IPS-18a (cell line): Measurements from ENCODE around the gene C1orf115.

ENCODE experiments used
- H3K27ac ChIP-seq: one replicate; pipeline ENCODE4 v1.5.1; 2013; ENCODE audit warnings: low read length
- H3K27me3 ChIP-seq: one replicate; pipeline ENCODE4 v1.6.1; 2013; ENCODE audit warnings: mild to moderate bottlenecking, low read length; ENCODE audit not compliant: control insufficient read depth, insufficient read depth
- H3K36me3 ChIP-seq: one replicate; pipeline ENCODE4 v1.6.1; 2013; ENCODE audit warnings: low read depth, low read length; ENCODE audit not compliant: control insufficient read depth
- H3K4me1 ChIP-seq: one replicate; pipeline ENCODE4 v1.6.1; 2013; ENCODE audit warnings: low read depth, low read length; ENCODE audit not compliant: control insufficient read depth
- H3K4me3 ChIP-seq: one replicate; pipeline ENCODE4 v1.5.1; 2013; ENCODE audit warnings: low read length
- H3K9ac ChIP-seq: one replicate; pipeline ENCODE4 v1.6.1; 2013; ENCODE audit warnings: mild to moderate bottlenecking, low read length, moderate library complexity
- H3K9me3 ChIP-seq: one replicate; pipeline ENCODE4 v1.6.1; 2013; ENCODE audit warnings: low read depth, low read length; ENCODE audit not compliant: control insufficient read depth

The C1orf115 gene

DNA sequence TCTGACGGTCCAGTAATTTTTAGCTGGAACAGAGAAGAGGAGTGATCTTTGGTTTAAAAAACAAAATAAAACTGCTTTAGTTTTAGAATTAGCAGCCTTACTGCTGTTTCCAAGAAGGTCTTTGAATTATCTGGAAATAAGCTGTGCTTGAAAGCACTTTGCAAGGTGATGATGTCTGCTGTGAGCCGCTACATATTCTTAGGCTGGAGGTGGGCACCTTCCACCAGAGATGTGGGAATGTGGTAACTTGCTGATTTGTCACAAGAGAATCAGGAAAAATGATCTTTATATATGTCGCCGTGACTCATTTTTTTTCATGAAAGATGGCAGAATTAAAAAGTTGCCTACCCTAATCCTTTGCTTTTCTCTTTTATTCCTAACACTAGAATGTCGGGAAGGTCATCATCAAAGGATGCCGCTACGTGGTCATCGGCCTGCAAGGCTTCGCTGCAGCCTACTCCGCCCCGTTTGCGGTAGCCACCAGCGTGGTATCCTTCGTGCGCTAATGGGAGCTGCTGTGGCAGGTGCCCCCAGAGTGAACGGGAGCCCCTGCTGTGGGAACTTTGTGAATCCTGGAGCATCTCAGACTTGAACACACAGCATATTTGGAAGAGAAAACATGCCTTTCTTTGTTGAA is 6.2 kb downstream of the C1orf115 start:
- Histone ChIP-seq H3K4me1 (no peaks in the 10 kb centered on the region), H3K27ac (no peak overlapping the region), H3K27me3 (peaks cover 16% of the 10 kb centered on the region), H3K9ac (no peak overlapping the region), H3K36me3 (no peaks in the 10 kb centered on the region), H3K9me3 (no peaks in the 10 kb centered on the region), H3K4me3 (no peak overlapping the region)

- no peak overlapping the region for H3K9ac ChIP-seq
- no peaks in the 10 kb centered on the region for H3K36me3 ChIP-seq
- no peaks in the 10 kb centered on the region for H3K9me3 ChIP-seq
- H3K4me1 ChIP-seq, result no peaks in the 10 kb centered on the region
- no peak overlapping the region for H3K4me3 ChIP-seq
- H3K27ac ChIP-seq, result no peak overlapping the region
- H3K27me3 ChIP-seq, result peaks cover 11% of the 10 kb centered on the region
Observed at GRCh38 chr1:220696863-220697231, 6.7 kb downstream of the C1orf115 start.

DNA sequence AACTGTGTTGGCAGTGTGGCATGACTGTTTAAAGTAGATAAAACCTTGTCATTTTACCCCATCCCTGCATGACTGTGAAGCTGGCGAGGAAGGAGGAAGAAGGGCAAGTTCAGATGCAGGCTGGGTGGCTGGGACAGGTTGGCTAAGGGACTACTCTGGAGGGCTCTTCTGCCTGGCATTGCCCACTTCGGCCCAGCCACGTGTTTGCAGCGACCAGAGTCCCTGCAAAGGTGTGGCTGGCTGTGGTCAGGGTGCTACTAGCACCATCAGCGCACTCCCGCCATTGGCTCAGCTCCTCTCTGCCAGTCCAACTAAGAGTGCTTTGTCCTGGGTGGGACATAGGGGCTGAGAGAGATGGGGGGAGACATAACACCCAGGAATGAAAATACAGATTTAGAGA is 7.2 kb downstream of the C1orf115 start:
- H3K9ac ChIP-seq, result no peak overlapping the region
- no peaks in the 10 kb centered on the region for H3K4me1 ChIP-seq
- H3K27ac ChIP-seq, result no peak overlapping the region
- peaks cover 7% of the 10 kb centered on the region for H3K27me3 ChIP-seq
- H3K36me3 ChIP-seq, result no peaks in the 10 kb centered on the region
- no peaks in the 10 kb centered on the region for H3K9me3 ChIP-seq
- no peak overlapping the region for H3K4me3 ChIP-seq

DNA sequence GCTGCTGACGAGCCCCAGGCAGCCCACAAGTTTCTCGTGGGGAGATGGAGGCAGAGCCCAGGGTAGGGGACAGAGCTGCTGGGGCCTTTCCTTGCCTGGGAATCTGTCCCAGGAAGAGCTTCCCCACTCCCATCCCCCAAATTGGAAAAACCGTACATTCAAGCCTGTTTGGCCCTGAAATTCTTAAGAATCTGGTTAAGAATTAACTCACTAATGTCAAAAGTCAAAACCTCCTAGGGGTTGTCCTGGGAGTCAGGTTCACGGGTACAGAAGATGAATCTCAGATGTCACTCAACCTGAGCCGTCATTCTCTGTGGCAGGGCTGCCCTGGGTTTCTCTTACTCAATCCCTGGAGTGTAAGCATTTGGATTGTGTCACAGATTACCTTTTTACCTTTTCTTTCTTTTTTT is 8.4 kb downstream of the C1orf115 start:
- Histone ChIP-seq H3K9ac (no peak overlapping the region), H3K4me3 (no peak overlapping the region), H3K27me3 (no peaks in the 10 kb centered on the region), H3K36me3 (no peaks in the 10 kb centered on the region), H3K27ac (no peak overlapping the region), H3K9me3 (no peaks in the 10 kb centered on the region), H3K4me1 (no peaks in the 10 kb centered on the region)

- no peaks in the 10 kb centered on the region for H3K4me1 ChIP-seq
- no peaks in the 10 kb centered on the region for H3K9me3 ChIP-seq
- no peak overlapping the region for H3K4me3 ChIP-seq
- H3K27ac ChIP-seq, result no peak overlapping the region
- no peaks in the 10 kb centered on the region for H3K36me3 ChIP-seq
- H3K27me3 ChIP-seq, result no peaks in the 10 kb centered on the region
- H3K9ac ChIP-seq, result no peak overlapping the region
Observed at GRCh38 chr1:220699044-220699443, 8.9 kb downstream of the C1orf115 start.

DNA sequence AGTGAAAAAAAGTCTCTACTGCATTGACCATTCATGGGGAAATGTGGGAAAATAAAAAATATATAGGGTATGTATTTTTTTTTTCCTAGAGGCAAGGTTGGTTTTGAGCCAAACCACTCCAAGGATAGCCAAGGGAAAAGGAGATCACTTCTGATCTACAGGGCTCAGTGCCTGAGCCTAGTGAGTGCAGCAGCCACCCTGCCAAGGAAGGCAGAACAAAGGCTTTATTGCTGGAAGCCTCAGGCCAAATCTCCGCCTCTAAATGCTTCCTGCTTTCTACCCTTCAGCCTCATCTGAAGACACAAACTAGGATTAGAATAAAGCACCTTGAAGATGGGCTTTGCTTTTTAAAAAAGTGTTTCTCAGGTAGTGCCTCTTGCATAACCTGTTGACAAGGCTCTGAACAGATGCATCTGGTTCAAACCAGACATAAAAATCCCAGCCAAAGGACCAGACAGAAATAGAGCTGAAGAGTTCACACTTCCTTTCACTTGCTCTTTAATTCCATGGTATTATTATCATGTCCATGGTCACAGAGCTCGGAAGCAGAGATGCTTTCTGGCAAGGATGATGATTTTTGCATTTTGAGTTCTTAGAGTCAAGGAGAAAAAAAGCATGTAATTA is 10.5 kb downstream of the C1orf115 start:
- Histone ChIP-seq H3K27me3 (no peaks in the 10 kb centered on the region), H3K4me3 (no peak overlapping the region), H3K4me1 (no peaks in the 10 kb centered on the region), H3K36me3 (no peaks in the 10 kb centered on the region), H3K27ac (no peak overlapping the region), H3K9ac (no peak overlapping the region), H3K9me3 (no peaks in the 10 kb centered on the region)

DNA sequence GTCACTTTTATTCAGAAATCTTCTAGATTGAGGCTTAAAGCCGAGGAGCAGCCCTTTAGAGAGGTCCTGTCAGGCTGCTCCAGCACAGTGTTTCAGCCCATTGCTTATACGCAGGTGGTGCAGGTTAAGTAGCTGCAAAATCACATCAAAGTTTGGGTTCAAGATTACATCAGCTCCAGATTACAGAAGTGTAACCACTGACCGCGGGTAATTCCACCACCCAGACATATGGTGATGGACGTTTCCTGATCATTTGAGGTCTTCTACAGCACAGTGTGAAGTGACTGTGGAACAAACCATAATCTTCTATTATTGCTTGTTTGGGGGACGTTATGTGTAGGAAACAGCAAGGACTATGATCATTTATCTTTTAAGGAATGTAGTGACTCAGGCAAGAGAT is 11.8 kb downstream of the C1orf115 start:
- no peaks in the 10 kb centered on the region for H3K27me3 ChIP-seq

GRCh38 chr1:220702733-220703270 is 12.6 kb downstream of the C1orf115 start:
- no peak overlapping the region for H3K27ac ChIP-seq
- no peaks in the 10 kb centered on the region for H3K9me3 ChIP-seq
- no peaks in the 10 kb centered on the region for H3K27me3 ChIP-seq
- H3K9ac ChIP-seq, result no peak overlapping the region
- no peaks in the 10 kb centered on the region for H3K36me3 ChIP-seq
- no peaks in the 10 kb centered on the region for H3K4me1 ChIP-seq
- H3K4me3 ChIP-seq, result no peak overlapping the region

More for the DNA sequence above, 11.8 kb downstream of the C1orf115 start:
- no peaks in the 10 kb centered on the region for H3K9me3 ChIP-seq
- H3K4me1 ChIP-seq, result no peaks in the 10 kb centered on the region
- no peak overlapping the region for H3K9ac ChIP-seq
- no peak overlapping the region for H3K4me3 ChIP-seq
- no peaks in the 10 kb centered on the region for H3K36me3 ChIP-seq
- H3K27ac ChIP-seq, result no peak overlapping the region

DNA sequence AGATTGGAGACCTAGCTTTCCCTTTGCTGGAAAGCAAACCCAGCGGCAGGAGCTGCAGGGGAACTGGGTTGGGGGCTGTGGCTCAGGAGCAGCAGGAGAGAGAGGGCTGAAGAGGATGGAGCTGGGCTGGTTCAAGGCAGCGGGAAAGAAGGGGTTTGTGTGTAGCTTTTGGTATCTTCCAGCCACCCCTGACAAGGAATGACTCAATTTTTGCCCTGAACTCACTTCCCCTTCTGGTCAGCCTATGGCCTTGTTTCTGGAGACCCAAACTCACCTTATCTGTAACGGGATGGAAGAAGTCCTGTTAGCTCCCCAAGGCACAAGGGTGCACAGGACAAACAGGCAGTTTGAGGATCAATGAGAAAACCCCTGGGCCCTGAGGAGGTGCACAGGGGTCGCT is 13.1 kb downstream of the C1orf115 start:
- no peak overlapping the region for H3K27ac ChIP-seq
- H3K4me1 ChIP-seq, result no peaks in the 10 kb centered on the region
- no peaks in the 10 kb centered on the region for H3K9me3 ChIP-seq
- H3K36me3 ChIP-seq, result no peaks in the 10 kb centered on the region
- H3K27me3 ChIP-seq, result no peaks in the 10 kb centered on the region
- no peak overlapping the region for H3K4me3 ChIP-seq
- H3K9ac ChIP-seq, result no peak overlapping the region

DNA sequence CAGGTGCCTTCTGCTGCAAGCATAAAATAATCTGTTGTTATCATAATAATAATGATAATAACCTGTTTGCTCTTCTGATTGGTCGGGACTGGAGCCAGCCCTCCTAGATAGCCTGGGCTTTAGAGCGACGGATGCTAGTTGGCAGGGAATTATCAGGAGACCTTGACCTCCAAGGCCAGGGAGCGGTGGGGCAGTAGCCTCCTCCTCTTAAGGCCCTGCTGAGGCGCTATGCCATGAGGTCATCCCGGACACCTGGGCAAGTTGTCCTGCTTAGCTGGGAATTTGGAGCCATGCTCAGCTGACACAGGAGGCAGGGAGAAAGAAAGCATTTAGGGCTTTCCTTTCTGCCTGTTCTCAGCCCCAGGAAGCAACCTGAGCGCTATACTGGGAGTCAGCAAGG is 15.6 kb downstream of the C1orf115 start:
- no peaks in the 10 kb centered on the region for H3K36me3 ChIP-seq
- H3K9me3 ChIP-seq, result no peaks in the 10 kb centered on the region
- H3K4me3 ChIP-seq, result no peak overlapping the region
- H3K27me3 ChIP-seq, result no peaks in the 10 kb centered on the region
- no peak overlapping the region for H3K9ac ChIP-seq
- H3K4me1 ChIP-seq, result no peaks in the 10 kb centered on the region
- no peak overlapping the region for H3K27ac ChIP-seq

- Histone ChIP-seq H3K27ac (no peak overlapping the region), H3K4me3 (no peak overlapping the region), H3K4me1 (no peaks in the 10 kb centered on the region), H3K9me3 (no peaks in the 10 kb centered on the region), H3K27me3 (no peaks in the 10 kb centered on the region), H3K9ac (no peak overlapping the region), H3K36me3 (no peaks in the 10 kb centered on the region)
Observed at GRCh38 chr1:220706480-220706879, 16.3 kb downstream of the C1orf115 start.

GRCh38 chr1:220707160-220707559 is 17.0 kb downstream of the C1orf115 start:
- Histone ChIP-seq H3K27me3 (no peaks in the 10 kb centered on the region), H3K9me3 (no peaks in the 10 kb centered on the region), H3K27ac (no peak overlapping the region), H3K4me1 (no peaks in the 10 kb centered on the region), H3K36me3 (no peaks in the 10 kb centered on the region), H3K4me3 (no peak overlapping the region), H3K9ac (no peak overlapping the region)
